Vagina (tissue), 2 donors: Measurements from ENCODE around the gene OR2A42. TPM values are rescaled to one million over a fixed set of nuclear protein-coding genes. Genes with fewer than 3 reads are reported as not detected.
"Not testable (repeated sequence)": the region's sequence is repeated elsewhere in the genome, so short reads cannot be mapped to it uniquely, and the experiment has no call there.

Experiments
- DNase-seq, 2 donors: peaks; one replicate each; pipeline ENCODE4 v3.0.0-alpha.2; 2017; ENCODE audit errors: extremely low spot score in 2 of 2
- H3K27ac ChIP-seq: fragments of 200-600 bp; sonication (generic); one replicate; pipeline ENCODE4 v1.5.1; 2019
- H3K27me3 ChIP-seq: fragments of 200-600 bp; sonication (generic); one replicate; pipeline ENCODE4 v1.5.1; 2019
- H3K36me3 ChIP-seq, 2 donors: fragments of 200-600 bp; sonication (generic); one replicate each; pipeline ENCODE4 v1.5.1; 2017 to 2019
- H3K4me1 ChIP-seq: fragments of 200-600 bp; sonication (generic); one replicate; pipeline ENCODE4 v1.5.1; 2019
- H3K4me3 ChIP-seq, 2 donors: fragments of 200-600 bp; sonication (generic); 1 replicate in 1 of 2; 2 replicates in 1 of 2; pipeline ENCODE4 v1.5.1; 2016 to 2019
- H3K9me3 ChIP-seq: fragments of 200-600 bp; sonication (generic); one replicate; pipeline ENCODE4 v1.5.1; 2019
- intact Hi-C: fragments of 100-400 bp; cut with DNase I; formaldehyde crosslinking; loops from one replicate; pipeline ENCODE4 v1.15.1; 2023
- total RNA-seq: library from RNA; depleted of rRNA; stranded (reverse); fragments of >200 nt; gene quantifications from one replicate; pipeline ENCODE4 v1.2.3, GENCODE V29; 2016
- TF ChIP-seq, protein P1 (sequence below), 3 experiments: fragments of 450-650 bp in 2 of 3; fragments of 200-600 bp in 1 of 3; sonication (generic) in 1 of 3; IDR thresholded peaks; one replicate each; pipeline ENCODE4 v1.5.1; 2017 to 2019; ENCODE audit warnings: antibody characterized with exemption in 3 of 3, mild to moderate bottlenecking in 2 of 3, moderate library complexity in 2 of 3

Gene OR2A42
- total RNA-seq, 1 donor from 2014 or later = not detected

DNA sequence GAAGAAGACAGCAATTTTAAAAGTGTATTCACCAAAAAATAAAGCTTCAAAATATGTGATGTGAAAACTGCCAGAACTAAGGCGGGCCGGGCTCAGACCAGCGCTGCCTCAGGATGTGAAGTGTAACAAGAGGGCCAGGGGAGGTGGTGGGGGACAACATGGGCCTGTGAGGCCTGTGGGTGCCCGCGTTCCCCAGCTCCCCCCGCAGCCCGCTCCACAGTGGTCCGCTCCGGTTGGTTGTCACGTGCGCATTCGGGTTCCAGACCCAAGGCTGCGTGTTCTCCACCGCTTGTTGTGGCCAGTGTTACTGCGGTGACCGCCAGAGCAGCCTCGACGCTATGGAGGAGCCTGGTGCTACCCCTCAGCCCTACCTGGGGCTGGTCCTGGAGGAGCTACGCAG lies 56.2 kb downstream of the OR2A42 start, which contains the start of gene CTAGE4:
CTAGE4 (plus strand) TSS at position 301 of the 400 bp plus-strand sequence; CDS start at position 339, 38 bp downstream.
- intact Hi-C loops, DNase-seq: not testable (repeated sequence)

DNA sequence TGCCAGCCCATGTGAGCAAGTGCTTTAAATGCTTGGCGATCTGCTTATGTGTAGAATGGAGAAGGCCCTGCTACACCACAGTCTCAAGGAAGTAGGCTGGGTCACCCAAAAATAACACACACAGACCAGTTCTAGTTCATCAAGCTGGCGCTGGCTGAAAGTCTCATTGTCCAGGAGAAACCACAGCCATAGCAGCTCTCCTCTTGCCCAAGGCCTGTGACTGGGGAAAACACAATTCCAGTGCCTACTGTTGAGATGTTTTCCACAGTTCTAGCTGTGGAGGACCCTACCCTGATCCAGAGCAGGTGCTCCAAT lies 60.3 kb downstream of the OR2A42 start:
- H3K4me3 ChIP-seq, H3K27me3 ChIP-seq, H3K4me1 ChIP-seq, H3K27ac ChIP-seq, H3K36me3 ChIP-seq, DNase-seq, H3K9me3 ChIP-seq, intact Hi-C loops: not testable (repeated sequence)

More for the DNA sequence above, 56.2 kb downstream of the OR2A42 start, which contains the start of gene CTAGE4:
- H3K9me3 ChIP-seq, H3K4me1 ChIP-seq, H3K36me3 ChIP-seq, H3K27ac ChIP-seq, H3K4me3 ChIP-seq, H3K27me3 ChIP-seq: not testable (repeated sequence)

DNA sequence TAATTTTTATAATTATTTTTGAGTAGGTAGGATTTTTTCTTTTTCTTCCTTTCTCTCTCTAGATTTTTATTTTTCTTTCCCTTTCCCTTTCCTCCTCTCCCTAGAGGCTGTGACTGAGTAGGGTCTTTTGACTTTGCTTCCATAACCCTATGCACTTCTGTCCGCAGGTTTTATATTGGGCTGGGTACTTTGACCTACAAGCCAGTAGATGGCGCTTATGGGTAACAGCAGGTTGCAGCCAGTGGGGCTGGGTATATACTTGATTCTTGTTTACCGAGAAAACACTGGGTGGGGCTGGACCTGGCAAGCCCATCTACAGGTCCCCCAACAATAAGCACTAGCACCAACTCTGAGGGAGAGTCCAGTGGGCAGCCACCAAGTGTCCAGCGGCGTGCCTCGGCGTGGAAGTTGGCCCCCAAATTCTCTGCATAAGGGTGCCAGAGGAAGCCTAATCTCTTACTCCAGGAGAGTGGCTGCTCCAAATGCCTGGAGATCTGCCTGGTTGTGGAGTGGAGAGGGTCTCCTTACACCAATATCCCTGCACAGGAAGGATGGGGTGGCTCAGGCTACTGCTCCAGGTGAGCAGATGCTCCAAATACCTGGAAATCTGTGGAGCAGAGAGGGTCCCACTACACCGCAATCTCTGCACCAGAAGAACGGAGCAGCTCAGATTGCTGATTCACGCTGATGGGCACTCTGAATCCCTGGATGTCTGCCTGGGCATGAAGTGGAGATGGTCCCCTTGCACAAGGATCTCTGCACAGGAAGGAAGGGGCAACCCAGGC lies 60.8 kb downstream of the OR2A42 start:
- H3K4me3 ChIP-seq, H3K9me3 ChIP-seq, H3K36me3 ChIP-seq, H3K27me3 ChIP-seq, H3K4me1 ChIP-seq, intact Hi-C loops, H3K27ac ChIP-seq, DNase-seq: not testable (repeated sequence)
- TF ChIP-seq, protein P1, sequence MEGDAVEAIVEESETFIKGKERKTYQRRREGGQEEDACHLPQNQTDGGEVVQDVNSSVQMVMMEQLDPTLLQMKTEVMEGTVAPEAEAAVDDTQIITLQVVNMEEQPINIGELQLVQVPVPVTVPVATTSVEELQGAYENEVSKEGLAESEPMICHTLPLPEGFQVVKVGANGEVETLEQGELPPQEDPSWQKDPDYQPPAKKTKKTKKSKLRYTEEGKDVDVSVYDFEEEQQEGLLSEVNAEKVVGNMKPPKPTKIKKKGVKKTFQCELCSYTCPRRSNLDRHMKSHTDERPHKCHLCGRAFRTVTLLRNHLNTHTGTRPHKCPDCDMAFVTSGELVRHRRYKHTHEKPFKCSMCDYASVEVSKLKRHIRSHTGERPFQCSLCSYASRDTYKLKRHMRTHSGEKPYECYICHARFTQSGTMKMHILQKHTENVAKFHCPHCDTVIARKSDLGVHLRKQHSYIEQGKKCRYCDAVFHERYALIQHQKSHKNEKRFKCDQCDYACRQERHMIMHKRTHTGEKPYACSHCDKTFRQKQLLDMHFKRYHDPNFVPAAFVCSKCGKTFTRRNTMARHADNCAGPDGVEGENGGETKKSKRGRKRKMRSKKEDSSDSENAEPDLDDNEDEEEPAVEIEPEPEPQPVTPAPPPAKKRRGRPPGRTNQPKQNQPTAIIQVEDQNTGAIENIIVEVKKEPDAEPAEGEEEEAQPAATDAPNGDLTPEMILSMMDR (IDR thresholded peaks at IDR 0.05) = peak in 2 of 3 experiments; percentile 16 to 19

Other genes starting within 250 kb of the OR2A42 start
- not detected for gene OR6B1, start 239.3 kb downstream of the OR2A42 start, total RNA-seq
- not detected for gene OR2A5, start 190.7 kb downstream of the OR2A42 start, total RNA-seq
- not detected for gene OR2A25, start 169.8 kb downstream of the OR2A42 start, total RNA-seq
- gene OR2A12, start 153.3 kb downstream of the OR2A42 start, total RNA-seq = not detected
- gene OR2A2, start 130.0 kb downstream of the OR2A42 start, total RNA-seq = not detected
- gene OR2A14, start 116.4 kb downstream of the OR2A42 start, total RNA-seq = not detected
- 6.6 TPM for gene CTAGE4, start 56.1 kb downstream of the OR2A42 start, total RNA-seq
- gene ARHGEF35, start 43.8 kb downstream of the OR2A42 start, total RNA-seq = 8.3 TPM
- 7.4 TPM for gene OR2A7, start 25.2 kb upstream of the OR2A42 start, total RNA-seq
- gene CTAGE8, start 29.7 kb upstream of the OR2A42 start, total RNA-seq = 0.98 TPM
- 0.25 TPM for gene OR2A1, start 72.8 kb upstream of the OR2A42 start, total RNA-seq
- 23.3 TPM for gene ARHGEF5, start 115.8 kb upstream of the OR2A42 start, total RNA-seq
- not detected for gene NOBOX, start 164.1 kb upstream of the OR2A42 start, total RNA-seq